ENCODE results near the gene SLC19A2. TPM values are rescaled to one million over a fixed set of nuclear protein-coding genes. Genes with fewer than 3 reads are reported as not detected.

The SLC19A2 gene
- total and polyA plus RNA-seq, 2 donors (not counting 3 experiments of a cell fraction or from before 2014, with no cell fraction given), result 5.2 to 5.4 TPM

GRCh38 chr1:169529068-169529642 lies 43.4 kb upstream of the SLC19A2 start:
- intact Hi-C loops (cut with micrococcal nuclease) (no loop called here), dilution Hi-C loops (cut with MboI; ENCODE audit: extremely low pct_ligation_motif_present, low sequenced_read_pairs) (no loop called here)
- H3K9ac ChIP-seq (replicated peaks; ENCODE audit: extremely low read depth, insufficient read depth, low read length), result no peak overlapping the region
- H3K36me3 ChIP-seq (ENCODE audit: control insufficient read depth in 2 of 2, extremely low read depth in 1 of 2, insufficient read depth in 2 of 2, low read length in 2 of 2), result no peaks in the 10 kb centered on the region
- FAIRE-seq (no peak), DNase-seq (ENCODE audit: low read depth, low spot score) (no peak)
- CTCF ChIA-PET, result interaction anchor here (1.1 to 1.5 kb wide), 3 partner anchors 17 to 892 kb away, joined by 3 read pairs; no protein-coding TSS in a partner anchor
- H3K27ac ChIP-seq (ENCODE audit: insufficient read depth, low read depth, low read length), result no peak overlapping the region
- no peaks in the 10 kb centered on the region for H3K9me1 ChIP-seq (replicated peaks; ENCODE audit: control insufficient read depth, extremely low read depth, insufficient read depth, low read length)
- H4K20me1 ChIP-seq (replicated peaks; ENCODE audit: control insufficient read depth, extremely low read depth, insufficient read depth, low read length), result no peaks in the 10 kb centered on the region
- BruUV-seq (replicated peaks), result no TSS peak
- H3K4me2 ChIP-seq (ENCODE audit: insufficient read depth, low read length), result no peak overlapping the region
- H3K4me1 ChIP-seq (ENCODE audit: control insufficient read depth, extremely low read depth, insufficient read depth, low read length), result no peaks in the 10 kb centered on the region
- no peaks in the 10 kb centered on the region for H3K27me3 ChIP-seq (ENCODE audit: control insufficient read depth in 2 of 2, insufficient read depth in 2 of 2, low read length in 2 of 2)
- POLR2A ChIA-PET, result no interaction called here
- H2AFZ ChIP-seq (ENCODE audit: low read depth, low read length), result no peak overlapping the region
- H3K4me3 ChIP-seq (replicated peaks in 1 of 3; ENCODE audit: insufficient read depth in 1 of 3, low read depth in 1 of 3, low read length in 3 of 3), result no peak overlapping the region
- TF ChIP-seq, protein P1, sequence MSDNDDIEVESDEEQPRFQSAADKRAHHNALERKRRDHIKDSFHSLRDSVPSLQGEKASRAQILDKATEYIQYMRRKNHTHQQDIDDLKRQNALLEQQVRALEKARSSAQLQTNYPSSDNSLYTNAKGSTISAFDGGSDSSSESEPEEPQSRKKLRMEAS (IDR thresholded peaks at IDR 0.05; ENCODE audit: insufficient read depth, insufficient read length), result no peak
- TF ChIP-seq MYC (IDR thresholded peaks at IDR 0.05; ENCODE audit: low read depth, low read length), result no peak
- no peak for TF ChIP-seq POLR2AphosphoS5 (IDR thresholded peaks at IDR 0.05; ENCODE audit: insufficient read depth, low read depth, low read length)
- H3K9me3 ChIP-seq (replicated peaks; ENCODE audit: control insufficient read depth, insufficient read depth, low read length), result no peaks in the 10 kb centered on the region
- H3K79me2 ChIP-seq (ENCODE audit: control insufficient read depth, insufficient read depth, low read length), result no peaks in the 10 kb centered on the region

GRCh38 chr1:169528215-169529067 lies 42.7 kb upstream of the SLC19A2 start:
- BruUV-seq (replicated peaks), result no TSS peak
- H3K4me1 ChIP-seq (ENCODE audit: control insufficient read depth, extremely low read depth, insufficient read depth, low read length), result no peaks in the 10 kb centered on the region
- TF ChIP-seq EZH2 (IDR thresholded peaks at IDR 0.05; ENCODE audit: borderline replicate concordance, low read depth, low read length, severe bottlenecking), result no peak
- no peak for TF ChIP-seq GATA2 (IDR thresholded peaks at IDR 0.05; ENCODE audit: insufficient read depth, insufficient read length, low read depth, low read length)
- no peak for TF ChIP-seq JUN (IDR thresholded peaks at IDR 0.05; ENCODE audit: borderline replicate concordance, insufficient read depth, insufficient read length, low read depth)
- TF ChIP-seq FOS (IDR thresholded peaks at IDR 0.05; ENCODE audit: borderline replicate concordance, insufficient read depth, low read length), result no peak
- no peak for TF ChIP-seq MYC (IDR thresholded peaks at IDR 0.05; ENCODE audit: low read depth, low read length)
- no peak for TF ChIP-seq CTCF (IDR thresholded peaks at IDR 0.05; ENCODE audit: extremely low read depth in 1 of 2, insufficient read depth in 1 of 2, low read depth in 1 of 2, low read length in 2 of 2)
- TF ChIP-seq, protein P1 (IDR thresholded peaks at IDR 0.05; ENCODE audit: insufficient read depth, insufficient read length), result no peak
- no peak for TF ChIP-seq POLR2A (IDR thresholded peaks at IDR 0.05; ENCODE audit: low read depth, low read length)
- TF ChIP-seq POLR2AphosphoS5 (IDR thresholded peaks at IDR 0.05; ENCODE audit: insufficient read depth, low read depth, low read length), result no peak
- no peak overlapping the region for H3K9ac ChIP-seq (replicated peaks; ENCODE audit: extremely low read depth, insufficient read depth, low read length)
- dilution Hi-C loops (cut with MboI; ENCODE audit: extremely low pct_ligation_motif_present, low sequenced_read_pairs) (no loop called here), intact Hi-C loops (cut with micrococcal nuclease) (no loop called here)
- no peak overlapping the region for H2AFZ ChIP-seq (ENCODE audit: low read depth, low read length)
- H3K27ac ChIP-seq (ENCODE audit: insufficient read depth, low read depth, low read length), result no peak overlapping the region
- H3K9me1 ChIP-seq (replicated peaks; ENCODE audit: control insufficient read depth, extremely low read depth, insufficient read depth, low read length), result no peaks in the 10 kb centered on the region
- no peaks in the 10 kb centered on the region for H3K9me3 ChIP-seq (replicated peaks; ENCODE audit: control insufficient read depth, insufficient read depth, low read length)
- ChIA-PET CTCF (interaction anchor here (1.1 to 1.5 kb wide), 3 partner anchors 17 to 891 kb away, joined by 3 read pairs; no protein-coding TSS in a partner anchor), POLR2A (no interaction called here)
- no peak for FAIRE-seq
- H3K79me2 ChIP-seq (ENCODE audit: control insufficient read depth, insufficient read depth, low read length), result no peaks in the 10 kb centered on the region
- DNase-seq (ENCODE audit: low read depth, low spot score), result no peak
- H4K20me1 ChIP-seq (replicated peaks; ENCODE audit: control insufficient read depth, extremely low read depth, insufficient read depth, low read length), result no peaks in the 10 kb centered on the region
- no peaks in the 10 kb centered on the region for H3K27me3 ChIP-seq (ENCODE audit: control insufficient read depth in 2 of 2, insufficient read depth in 2 of 2, low read length in 2 of 2)
- H3K36me3 ChIP-seq (ENCODE audit: control insufficient read depth in 2 of 2, extremely low read depth in 1 of 2, insufficient read depth in 2 of 2, low read length in 2 of 2), result no peaks in the 10 kb centered on the region
- H3K4me2 ChIP-seq (ENCODE audit: insufficient read depth, low read length), result no peak overlapping the region
- no peak overlapping the region for H3K4me3 ChIP-seq (replicated peaks in 1 of 3; ENCODE audit: insufficient read depth in 1 of 3, low read depth in 1 of 3, low read length in 3 of 3)

Data from endothelial cell of umbilical vein (primary cell).